ENCODE data around the gene B4GALT1.

- TF ChIP-seq CTCF (IDR thresholded peaks at IDR 0.05): no peak
- TF ChIP-seq POLR2A (IDR thresholded peaks at IDR 0.05): no peak
Measured at GRCh38 chr9:33146298-33146697, 20.8 kb downstream of the B4GALT1 start.

All from body of pancreas (tissue), 4 donors.